ENCODE measurements around the gene MTMR6.

Gene MTMR6

DNA sequence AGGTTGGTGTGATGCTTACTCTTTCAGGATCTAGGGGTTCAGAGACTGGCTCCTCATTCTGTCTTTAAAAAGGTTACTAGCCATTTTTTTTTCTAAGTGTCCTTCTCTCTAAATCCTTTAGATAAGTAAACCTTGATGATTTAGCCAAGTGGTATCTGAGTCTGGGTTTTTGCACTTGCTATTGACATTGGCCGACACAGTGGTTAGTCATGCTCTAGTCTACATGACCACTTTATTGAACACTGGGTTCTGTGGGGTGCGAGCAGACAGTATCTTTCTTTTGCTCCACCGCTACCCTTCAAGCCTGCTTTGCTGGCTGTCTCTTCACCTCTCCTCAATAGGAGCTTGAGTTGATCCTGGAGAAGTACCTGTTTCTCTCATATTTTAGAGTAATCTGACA, 7.9 kb upstream of the MTMR6 start:
- no peak overlapping the region for H3K4me3 ChIP-seq (ENCODE audit: low read depth, low read length)
- TF ChIP-seq CTCF (IDR thresholded peaks at IDR 0.05; ENCODE audit: low read depth, low read length): no peak
- no peak for DNase-seq (ENCODE audit: low read depth, low spot score)
- in situ Hi-C loops (cut with HindIII; ENCODE audit: low sequenced_read_pairs): no loop called here

GRCh38 chr13:25292301-25292700, 5.0 kb upstream of the MTMR6 start:
- in situ Hi-C loops (cut with HindIII; ENCODE audit: low sequenced_read_pairs): no loop called here
- no peak overlapping the region for H3K4me3 ChIP-seq (ENCODE audit: low read depth, low read length)
- peak; percentile 35 for DNase-seq (ENCODE audit: low read depth, low spot score)
- TF ChIP-seq CTCF (IDR thresholded peaks at IDR 0.05; ENCODE audit: low read depth, low read length): no peak

- DNase-seq (ENCODE audit: low read depth, low spot score): no peak
- in situ Hi-C loops (cut with HindIII; ENCODE audit: low sequenced_read_pairs): no loop called here
- TF ChIP-seq CTCF (IDR thresholded peaks at IDR 0.05; ENCODE audit: low read depth, low read length): no peak
- H3K4me3 ChIP-seq (ENCODE audit: low read depth, low read length): no peak overlapping the region
These were observed 4.4 kb upstream of the MTMR6 start for GRCh38 chr13:25291691-25292090.

GRCh38 chr13:25288966-25289365, 1.7 kb upstream of the MTMR6 start:
- no peak for DNase-seq (ENCODE audit: low read depth, low spot score)
- no peak overlapping the region for H3K4me3 ChIP-seq (ENCODE audit: low read depth, low read length)
- TF ChIP-seq CTCF (IDR thresholded peaks at IDR 0.05; ENCODE audit: low read depth, low read length): no peak
- in situ Hi-C loops (cut with HindIII; ENCODE audit: low sequenced_read_pairs): no loop called here

DNA sequence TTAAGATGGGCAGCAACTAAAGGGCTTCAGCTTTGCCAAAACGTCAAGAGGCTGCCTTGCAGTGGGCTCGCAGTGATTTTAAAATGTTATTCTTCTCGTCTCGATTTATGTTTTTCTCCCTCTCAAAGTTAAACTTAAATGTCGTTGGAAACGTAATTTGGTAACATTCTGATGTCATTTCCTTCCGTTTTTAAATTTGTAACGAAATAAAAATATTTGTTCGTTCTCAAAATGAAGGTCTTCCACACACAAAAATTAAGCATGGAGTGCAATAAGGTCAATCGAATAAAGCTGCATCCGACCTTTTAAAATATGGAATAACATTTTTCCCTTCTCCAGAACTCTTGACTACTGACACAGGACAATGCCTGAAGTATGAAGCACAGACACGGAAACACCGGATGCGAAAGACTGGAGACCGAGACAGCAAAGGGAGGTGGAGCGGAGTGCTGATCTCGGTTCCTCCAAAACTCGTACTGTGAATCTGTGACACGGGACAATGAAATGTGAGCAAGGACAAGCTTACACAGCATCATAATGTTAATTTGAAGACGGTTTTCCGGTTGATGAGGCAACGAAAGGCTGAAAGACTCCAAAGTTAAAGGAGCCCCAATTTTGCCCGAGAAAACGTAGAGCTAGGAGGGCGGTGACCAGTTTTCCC, 850 bp downstream of the MTMR6 start:
- peak; percentile 48 for DNase-seq (ENCODE audit: low read depth, low spot score)
- in situ Hi-C loops (cut with HindIII; ENCODE audit: low sequenced_read_pairs): no loop called here
- no peak for TF ChIP-seq CTCF (IDR thresholded peaks at IDR 0.05; ENCODE audit: low read depth, low read length)
- H3K4me3 ChIP-seq (ENCODE audit: low read depth, low read length): peak overlapping the region; percentile 79

DNA sequence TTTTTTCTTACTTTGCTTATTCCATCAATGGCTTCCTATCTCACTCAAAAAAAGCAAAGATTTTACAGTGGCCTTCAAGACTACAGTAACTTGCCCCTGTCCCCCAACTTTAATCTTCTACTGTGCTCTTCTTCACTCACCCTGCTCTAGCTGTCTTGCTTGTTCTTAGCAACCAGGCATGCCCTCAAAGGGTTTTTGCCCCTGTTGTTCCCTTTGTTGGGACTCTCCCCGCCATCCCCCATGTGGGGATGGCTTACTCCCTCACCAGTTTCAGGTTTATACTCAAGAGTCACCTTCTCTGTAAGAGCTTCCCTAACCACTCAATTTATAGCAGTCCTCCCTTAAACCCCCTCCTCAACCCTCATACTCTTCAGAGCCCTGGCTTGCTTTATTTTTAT, 5.4 kb downstream of the MTMR6 start:
- no peak for DNase-seq (ENCODE audit: low read depth, low spot score)
- in situ Hi-C loops (cut with HindIII; ENCODE audit: low sequenced_read_pairs): no loop called here
- no peak overlapping the region for H3K4me3 ChIP-seq (ENCODE audit: low read depth, low read length)
- no peak for TF ChIP-seq CTCF (IDR thresholded peaks at IDR 0.05; ENCODE audit: low read depth, low read length)
